EL (cell line): ENCODE results near the gene NLN.
"Not testable (repeated sequence)": the region's sequence is repeated elsewhere in the genome, so short reads cannot be mapped to it uniquely, and the experiment has no call there.

Experiments
- DNase-seq: peaks from one replicate; pipeline ENCODE4 v3.0.0-alpha.2; 2016

NLN gene

GRCh38 chr5:65734196-65734775 lies 12.3 kb downstream of the NLN start:
- DNase-seq: not testable (repeated sequence)

- no peak for DNase-seq
Observed at GRCh38 chr5:65734921-65735320, 12.9 kb downstream of the NLN start.

GRCh38 chr5:65736011-65736410 lies 14.0 kb downstream of the NLN start:
- DNase-seq: no peak

- DNase-seq: no peak
Observed at GRCh38 chr5:65737842-65738241, 15.8 kb downstream of the NLN start.

GRCh38 chr5:65738305-65738704 lies 16.3 kb downstream of the NLN start:
- no peak for DNase-seq

- no peak for DNase-seq
Observed at GRCh38 chr5:65739162-65739561, 17.2 kb downstream of the NLN start.

- peak; percentile 85 for DNase-seq
Observed at GRCh38 chr5:65742565-65743231, 20.7 kb downstream of the NLN start.

- no peak for DNase-seq
Observed at GRCh38 chr5:65749221-65749844, 27.3 kb downstream of the NLN start.

GRCh38 chr5:65749956-65750355 lies 28.0 kb downstream of the NLN start:
- DNase-seq: no peak

- no peak for DNase-seq
Observed at GRCh38 chr5:65750938-65751337, 28.9 kb downstream of the NLN start.

- DNase-seq: no peak
Observed at GRCh38 chr5:65753189-65753588, 31.2 kb downstream of the NLN start.

GRCh38 chr5:65758546-65759144 lies 36.6 kb downstream of the NLN start:
- DNase-seq: no peak

GRCh38 chr5:65760504-65761275 lies 38.7 kb downstream of the NLN start:
- peak; percentile 30 for DNase-seq

- DNase-seq: peak; percentile 65
Observed at GRCh38 chr5:65762234-65762633, 40.2 kb downstream of the NLN start.

- DNase-seq: no peak
Observed at GRCh38 chr5:65765582-65765981, 43.6 kb downstream of the NLN start.

GRCh38 chr5:65766175-65766574 lies 44.2 kb downstream of the NLN start:
- DNase-seq: no peak

- no peak for DNase-seq
Observed at GRCh38 chr5:65766781-65767180, 44.8 kb downstream of the NLN start.

GRCh38 chr5:65767565-65767964 lies 45.6 kb downstream of the NLN start:
- DNase-seq: no peak

- no peak for DNase-seq
Observed at GRCh38 chr5:65768723-65769346, 46.8 kb downstream of the NLN start.

GRCh38 chr5:65769539-65769938 lies 47.5 kb downstream of the NLN start:
- peak; percentile 87 for DNase-seq

- DNase-seq: no peak
Observed at GRCh38 chr5:65771266-65771665, 49.3 kb downstream of the NLN start.

GRCh38 chr5:65772963-65773362 lies 51.0 kb downstream of the NLN start:
- not testable (repeated sequence) for DNase-seq

GRCh38 chr5:65774346-65774745 lies 52.3 kb downstream of the NLN start:
- DNase-seq: peak; percentile 92
